SK-N-SH (cell line): Measurements from ENCODE around the gene BPIFA2. TPM values are rescaled to one million over a fixed set of nuclear protein-coding genes. Genes with fewer than 3 reads are reported as not detected.

Source experiments
- CTCF ChIA-PET: fragments of 300-600, 350-600 bp; formaldehyde crosslinking; extraction: SDS; loops from one replicate; lab custom pipeline; 2021; lab: Yijun Ruan, JAX
- POLR2A ChIA-PET: fragments of 350-600 bp; sonication (Branson Sonifier 250); formaldehyde crosslinking; extraction: SDS; loops from one replicate; lab custom pipeline; 2020; ENCODE audit warnings: antibody characterized with exemption, inconsistent platforms; lab: Yijun Ruan, JAX
- DNase-seq: peaks from one replicate; pipeline ENCODE4 v3.0.0; 2012
- H2AFZ ChIP-seq: fragments of 200-600 bp; sonication (generic); 2 replicates; pipeline ENCODE4 v1.8.1; 2016; ENCODE audit warnings: antibody characterized with exemption, mild to moderate bottlenecking, low read depth
- H3F3A ChIP-seq: fragments of 200-600 bp; sonication (generic); replicated peaks from 2 replicates; pipeline ENCODE3; 2016; ENCODE audit warnings: antibody characterized with exemption, mild to moderate bottlenecking; ENCODE audit not compliant: insufficient read depth
- H3K27ac ChIP-seq, 2 experiments: fragments of 200-500 bp in 1 of 2; fragments of 200-600 bp in 1 of 2; sonication (Bioruptor generic) in 1 of 2; sonication (generic), shearing (Covaris generic) in 1 of 2; 2 replicates each; pipeline versions ENCODE4 v1.5.1 to v1.6.1; 2014 to 2016; ENCODE audit warnings: low read depth in 2 of 2, inconsistent platforms in 1 of 2, low read length in 1 of 2, mild to moderate bottlenecking in 1 of 2, mixed read lengths in 1 of 2
- H3K27me3 ChIP-seq: fragments of 200-600 bp; sonication (generic), shearing (Covaris generic); 2 replicates; pipeline ENCODE4 v1.6.1; 2016; ENCODE audit warnings: mixed run types; ENCODE audit not compliant: insufficient read depth
- H3K36me3 ChIP-seq, 2 experiments: fragments of 200-500 bp in 1 of 2; fragments of 200-600 bp in 1 of 2; sonication (Bioruptor generic) in 1 of 2; sonication (generic) in 1 of 2; replicated peaks in 1 of 2; 2 replicates each; pipeline versions ENCODE3 to v1.5.1; 2014 to 2016; ENCODE audit warnings: low read length in 1 of 2, mild to moderate bottlenecking in 1 of 2; ENCODE audit not compliant: insufficient read depth in 2 of 2, control insufficient read depth in 1 of 2
- H3K4me1 ChIP-seq, 2 experiments: fragments of 200-500 bp in 1 of 2; fragments of 200-600 bp in 1 of 2; sonication (Bioruptor generic) in 1 of 2; sonication (generic), shearing (Covaris generic) in 1 of 2; 2 replicates each; pipeline versions ENCODE4 v1.5.1 to v1.6.1; 2014 to 2016; ENCODE audit warnings: low read depth in 1 of 2, low read length in 1 of 2, mixed run types in 1 of 2; ENCODE audit not compliant: insufficient read depth in 2 of 2, control insufficient read depth in 1 of 2
- H3K4me2 ChIP-seq: fragments of 200-600 bp; sonication (generic), shearing (Covaris generic); 2 replicates; pipeline ENCODE4 v1.6.1; 2017; ENCODE audit warnings: mixed run types
- H3K4me3 ChIP-seq, 2 experiments: fragments of 200-500 bp in 1 of 2; fragments of 200-600 bp in 1 of 2; sonication (Bioruptor generic) in 1 of 2; sonication (generic), shearing (Covaris generic) in 1 of 2; 2 replicates each; pipeline versions ENCODE4 v1.5.1 to v1.8.1; 2014 to 2016; ENCODE audit warnings: low read depth in 2 of 2, inconsistent platforms in 1 of 2, low read length in 1 of 2, mild to moderate bottlenecking in 1 of 2, mixed read lengths in 1 of 2, moderate library complexity in 1 of 2
- H3K79me2 ChIP-seq: fragments of 200-600 bp; sonication (generic); 2 replicates; pipeline ENCODE4 v1.8.1; 2017; ENCODE audit warnings: mild to moderate bottlenecking; ENCODE audit not compliant: insufficient read depth
- H3K9ac ChIP-seq: fragments of 200-600 bp; sonication (generic); 2 replicates; pipeline ENCODE4 v1.6.1; 2017; ENCODE audit warnings: mixed run types
- H3K9me2 ChIP-seq: fragments of 200-600 bp; sonication (generic); 2 replicates; pipeline ENCODE4 v1.6.1; 2017; ENCODE audit warnings: mixed run types
- H3K9me3 ChIP-seq: fragments of 200-600 bp; sonication (generic); 2 replicates; pipeline ENCODE4 v1.6.1; 2017; ENCODE audit warnings: mixed run types, mild to moderate bottlenecking, moderate library complexity
- H4K20me1 ChIP-seq: fragments of 200-600 bp; sonication (generic); 2 replicates; pipeline ENCODE4 v1.6.1; 2017; ENCODE audit warnings: mild to moderate bottlenecking, mixed run types; ENCODE audit not compliant: insufficient read depth
- EP300 ChIP-seq, 2 experiments: IDR thresholded peaks; 2 replicates each; pipeline versions ENCODE4 v1.4.0 to v1.6.1; 2012; ENCODE audit warnings: borderline replicate concordance in 1 of 2, low read depth in 1 of 2, low read length in 1 of 2
- EZH2phosphoT487 ChIP-seq: fragments of 200-600 bp; sonication (generic); IDR thresholded peaks from 2 replicates; pipeline ENCODE4 v1.6.1; 2017; ENCODE audit warnings: low read depth, mixed run types, mild to moderate bottlenecking, antibody characterized with exemption, moderate library complexity, borderline replicate concordance
- GABPA ChIP-seq: IDR thresholded peaks from 2 replicates; pipeline ENCODE4 v1.4.0; 2012; ENCODE audit warnings: low read depth, mild to moderate bottlenecking
- JUND ChIP-seq: IDR thresholded peaks from 2 replicates; pipeline ENCODE4 v1.4.0; 2012
- NFIC ChIP-seq: IDR thresholded peaks from 2 replicates; pipeline ENCODE4 v1.4.0; 2012; ENCODE audit warnings: borderline replicate concordance
- NRF1 ChIP-seq: IDR thresholded peaks from 2 replicates; pipeline ENCODE4 v1.6.1; 2012; ENCODE audit warnings: low read depth, mild to moderate bottlenecking, low read length
- RAD21 ChIP-seq: IDR thresholded peaks from 2 replicates; pipeline ENCODE4 v1.6.1; 2012; ENCODE audit warnings: mild to moderate bottlenecking, low read length
- RCOR1 ChIP-seq: fragments of 150-350 bp; IDR thresholded peaks from 2 replicates; pipeline ENCODE4 v1.6.1; 2017; ENCODE audit warnings: antibody characterized with exemption, low read length
- RFX5 ChIP-seq: IDR thresholded peaks from 2 replicates; pipeline ENCODE4 v1.6.1; 2012; ENCODE audit warnings: mild to moderate bottlenecking, improper control_type of control experiment, low read length
- RXRA ChIP-seq: IDR thresholded peaks from 2 replicates; pipeline ENCODE4 v1.4.0; 2012; ENCODE audit warnings: low read depth, mild to moderate bottlenecking, borderline replicate concordance
- SMC3 ChIP-seq: IDR thresholded peaks from 2 replicates; pipeline ENCODE4 v1.6.1; 2012; ENCODE audit warnings: low read depth, low read length, improper control_type of control experiment
- TEAD4 ChIP-seq: IDR thresholded peaks from 2 replicates; pipeline ENCODE4 v1.4.0; 2012; ENCODE audit warnings: mild to moderate bottlenecking, borderline replicate concordance; ENCODE audit not compliant: insufficient read depth
- YY1 ChIP-seq: IDR thresholded peaks from 2 replicates; pipeline ENCODE4 v1.4.0; 2012; ENCODE audit warnings: low read depth, mild to moderate bottlenecking
- WGBS: methylation state at CpG from one replicate; pipeline ENCODE4 v1.1.6; 2017; ENCODE audit warnings: low lambda C conversion rate; 5-methylcytosine and 5-hydroxymethylcytosine counted together
- polyA plus RNA-seq, 3 experiments: library from polyadenylated mRNA; depleted of rRNA; stranded (reverse); fragments of >200 nt; gene quantifications; 2 replicates each; pipeline ENCODE4 v1.2.3, GENCODE V29; 2012
- TF ChIP-seq, protein P1 (sequence below): fragments of 200-600 bp; sonication (generic); IDR thresholded peaks from 2 replicates; pipeline ENCODE4 v1.6.1; 2017; ENCODE audit warnings: antibody characterized with exemption, mild to moderate bottlenecking, moderate library complexity
- TF ChIP-seq, protein P2 (sequence below): IDR thresholded peaks from 2 replicates; pipeline ENCODE4 v1.4.0; 2012; ENCODE audit warnings: low read depth, borderline replicate concordance
- TF ChIP-seq, protein P3 (sequence below): fragments of 150-350 bp; IDR thresholded peaks from 2 replicates; pipeline ENCODE4 v1.6.1; 2016; ENCODE audit warnings: mild to moderate bottlenecking, low read depth, low read length

BPIFA2 gene
- polyA plus RNA-seq, 1 of the 3 experiments (the other 2 are of a cell fraction) = not detected

DNA sequence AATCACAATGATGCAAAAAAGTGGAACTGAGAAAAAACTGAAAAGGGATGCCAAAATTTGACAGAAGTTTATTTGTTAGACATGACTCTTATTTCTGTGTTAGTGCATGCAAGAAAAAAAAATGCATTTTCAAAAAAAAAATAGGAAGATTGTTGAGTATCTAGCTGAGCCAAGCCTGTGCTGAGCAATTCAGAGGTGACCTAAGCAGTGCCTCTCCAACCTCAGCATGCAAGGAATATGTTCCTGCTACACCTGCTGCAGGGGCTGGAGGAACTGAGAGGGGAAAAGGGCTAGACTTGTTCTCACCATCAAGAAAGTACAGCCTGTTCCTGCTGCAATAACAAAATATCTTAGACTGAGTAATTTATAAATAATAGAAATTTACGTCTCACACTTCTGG is 24.0 kb downstream of the BPIFA2 start:
- Histone ChIP-seq H3K4me3 (no peak overlapping the region), H3K4me1 (no peaks in the 10 kb centered on the region), H4K20me1 (no peaks in the 10 kb centered on the region), H3K36me3 (no peaks in the 10 kb centered on the region), H3F3A (no peaks in the 10 kb centered on the region), H3K9me3 (no peaks in the 10 kb centered on the region), H3K9me2 (no peaks in the 10 kb centered on the region), H3K27ac (no peak overlapping the region), H3K79me2 (no peaks in the 10 kb centered on the region), H3K9ac (no peak overlapping the region), H3K4me2 (no peak overlapping the region), H3K27me3 (no peaks in the 10 kb centered on the region), H2AFZ (no peak overlapping the region)
- CTCF ChIA-PET = no interaction called here
- POLR2A ChIA-PET = no interaction called here
- TF ChIP-seq, protein P1, sequence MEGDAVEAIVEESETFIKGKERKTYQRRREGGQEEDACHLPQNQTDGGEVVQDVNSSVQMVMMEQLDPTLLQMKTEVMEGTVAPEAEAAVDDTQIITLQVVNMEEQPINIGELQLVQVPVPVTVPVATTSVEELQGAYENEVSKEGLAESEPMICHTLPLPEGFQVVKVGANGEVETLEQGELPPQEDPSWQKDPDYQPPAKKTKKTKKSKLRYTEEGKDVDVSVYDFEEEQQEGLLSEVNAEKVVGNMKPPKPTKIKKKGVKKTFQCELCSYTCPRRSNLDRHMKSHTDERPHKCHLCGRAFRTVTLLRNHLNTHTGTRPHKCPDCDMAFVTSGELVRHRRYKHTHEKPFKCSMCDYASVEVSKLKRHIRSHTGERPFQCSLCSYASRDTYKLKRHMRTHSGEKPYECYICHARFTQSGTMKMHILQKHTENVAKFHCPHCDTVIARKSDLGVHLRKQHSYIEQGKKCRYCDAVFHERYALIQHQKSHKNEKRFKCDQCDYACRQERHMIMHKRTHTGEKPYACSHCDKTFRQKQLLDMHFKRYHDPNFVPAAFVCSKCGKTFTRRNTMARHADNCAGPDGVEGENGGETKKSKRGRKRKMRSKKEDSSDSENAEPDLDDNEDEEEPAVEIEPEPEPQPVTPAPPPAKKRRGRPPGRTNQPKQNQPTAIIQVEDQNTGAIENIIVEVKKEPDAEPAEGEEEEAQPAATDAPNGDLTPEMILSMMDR = no peak
- TF ChIP-seq RCOR1 (no peak), GABPA (no peak), YY1 (no peak), RAD21 (no peak), NFIC (no peak), RXRA (no peak), TEAD4 (no peak), SMC3 (no peak), EZH2phosphoT487 (no peak), RFX5 (no peak), EP300 (IDR thresholded peaks at IDR 0.05; ENCODE audit: borderline replicate concordance in 1 of 2, low read depth in 1 of 2, low read length in 1 of 2) (no peak), NRF1 (no peak), JUND (no peak)
- TF ChIP-seq, protein P2, sequence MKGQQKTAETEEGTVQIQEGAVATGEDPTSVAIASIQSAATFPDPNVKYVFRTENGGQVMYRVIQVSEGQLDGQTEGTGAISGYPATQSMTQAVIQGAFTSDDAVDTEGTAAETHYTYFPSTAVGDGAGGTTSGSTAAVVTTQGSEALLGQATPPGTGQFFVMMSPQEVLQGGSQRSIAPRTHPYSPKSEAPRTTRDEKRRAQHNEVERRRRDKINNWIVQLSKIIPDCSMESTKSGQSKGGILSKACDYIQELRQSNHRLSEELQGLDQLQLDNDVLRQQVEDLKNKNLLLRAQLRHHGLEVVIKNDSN = no peak
- TF ChIP-seq, protein P3, sequence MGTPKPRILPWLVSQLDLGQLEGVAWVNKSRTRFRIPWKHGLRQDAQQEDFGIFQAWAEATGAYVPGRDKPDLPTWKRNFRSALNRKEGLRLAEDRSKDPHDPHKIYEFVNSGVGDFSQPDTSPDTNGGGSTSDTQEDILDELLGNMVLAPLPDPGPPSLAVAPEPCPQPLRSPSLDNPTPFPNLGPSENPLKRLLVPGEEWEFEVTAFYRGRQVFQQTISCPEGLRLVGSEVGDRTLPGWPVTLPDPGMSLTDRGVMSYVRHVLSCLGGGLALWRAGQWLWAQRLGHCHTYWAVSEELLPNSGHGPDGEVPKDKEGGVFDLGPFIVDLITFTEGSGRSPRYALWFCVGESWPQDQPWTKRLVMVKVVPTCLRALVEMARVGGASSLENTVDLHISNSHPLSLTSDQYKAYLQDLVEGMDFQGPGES = no peak
- DNase-seq = no peak
- WGBS = 35% methylated on average over 1 of the region's 1 CpG
